Keratinocyte (primary cell): Measurements from ENCODE around the gene AGPS.

ENCODE experiments used
- EZH2 ChIP-seq: IDR thresholded peaks from one replicate; pipeline ENCODE4 v1.6.1; 2012; ENCODE audit warnings: inconsistent platforms, mild to moderate bottlenecking, low read length, moderate library complexity
- TF ChIP-seq, protein P1 (sequence below), 3 experiments: IDR thresholded peaks in 1 of 3; conservative IDR thresholded peaks in 1 of 3; optimal IDR thresholded peaks in 1 of 3; 2 replicates in 2 of 3; 3 replicates in 1 of 3; pipeline versions ENCODE3 to v1.5.1; 2011; ENCODE audit warnings: low read length in 3 of 3, mild to moderate bottlenecking in 3 of 3, moderate library complexity in 2 of 3, control low read depth in 1 of 3, inconsistent platforms in 1 of 3; ENCODE audit not compliant: insufficient read depth in 2 of 3; ENCODE audit errors: extremely low read depth in 1 of 3

- TF ChIP-seq, protein P1, sequence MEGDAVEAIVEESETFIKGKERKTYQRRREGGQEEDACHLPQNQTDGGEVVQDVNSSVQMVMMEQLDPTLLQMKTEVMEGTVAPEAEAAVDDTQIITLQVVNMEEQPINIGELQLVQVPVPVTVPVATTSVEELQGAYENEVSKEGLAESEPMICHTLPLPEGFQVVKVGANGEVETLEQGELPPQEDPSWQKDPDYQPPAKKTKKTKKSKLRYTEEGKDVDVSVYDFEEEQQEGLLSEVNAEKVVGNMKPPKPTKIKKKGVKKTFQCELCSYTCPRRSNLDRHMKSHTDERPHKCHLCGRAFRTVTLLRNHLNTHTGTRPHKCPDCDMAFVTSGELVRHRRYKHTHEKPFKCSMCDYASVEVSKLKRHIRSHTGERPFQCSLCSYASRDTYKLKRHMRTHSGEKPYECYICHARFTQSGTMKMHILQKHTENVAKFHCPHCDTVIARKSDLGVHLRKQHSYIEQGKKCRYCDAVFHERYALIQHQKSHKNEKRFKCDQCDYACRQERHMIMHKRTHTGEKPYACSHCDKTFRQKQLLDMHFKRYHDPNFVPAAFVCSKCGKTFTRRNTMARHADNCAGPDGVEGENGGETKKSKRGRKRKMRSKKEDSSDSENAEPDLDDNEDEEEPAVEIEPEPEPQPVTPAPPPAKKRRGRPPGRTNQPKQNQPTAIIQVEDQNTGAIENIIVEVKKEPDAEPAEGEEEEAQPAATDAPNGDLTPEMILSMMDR (optimal IDR thresholded peaks at IDR 0.05 in 1 of 3, IDR thresholded peaks at IDR 0.05 in 1 of 3, conservative IDR thresholded peaks at IDR 0.05 in 1 of 3; ENCODE audit: extremely low read depth in 1 of 3, insufficient read depth in 2 of 3, low read length in 3 of 3), result no peak
- TF ChIP-seq EZH2, result no peak
Observed at GRCh38 chr2:177579486-177580036, 187.0 kb downstream of the AGPS start.
